ENCODE data around the gene MSRB3. TPM values are rescaled to one million over a fixed set of nuclear protein-coding genes. Genes with fewer than 3 reads are reported as not detected.

MSRB3 gene
- total RNA-seq, 2 donors from 2014 or later: 1.2 to 2.1 TPM

- H3K4me1 Mint-ChIP-seq: peaks cover 5% of the 10 kb centered on the region
- H3K36me3 Mint-ChIP-seq (ENCODE audit: low read depth): no peaks in the 10 kb centered on the region
- H3K27ac ChIP-seq (ENCODE audit: low read depth, low read length): no peak overlapping the region
- DNase-seq: no peak
- peaks cover 4% of the 10 kb centered on the region for H3K4me1 ChIP-seq (ENCODE audit: control insufficient read depth, insufficient read depth, low read length)
- H3K27me3 ChIP-seq (ENCODE audit: control insufficient read depth, insufficient read depth, low read length, poor library complexity, severe bottlenecking): no peaks in the 10 kb centered on the region
- no peak overlapping the region for H3K9ac ChIP-seq (ENCODE audit: extremely low read depth, low read length, poor library complexity, severe bottlenecking)
- no peak overlapping the region for H3K4me3 ChIP-seq (ENCODE audit: low read length)
- WGBS, 2 experiments (ENCODE audit: insufficient coverage in 1 of 2, insufficient read length in 1 of 2): 80 to 87% methylated on average over 2 of the region's 2 CpGs
- H3K27ac Mint-ChIP-seq: no peak overlapping the region
- H3K4me3 Mint-ChIP-seq: no peak overlapping the region
- no peaks in the 10 kb centered on the region for H3K9me3 ChIP-seq (ENCODE audit: control insufficient read depth, low read length)
- H3K36me3 ChIP-seq (ENCODE audit: control insufficient read depth, insufficient read depth, low read length): no peaks in the 10 kb centered on the region
- peaks cover 11% of the 10 kb centered on the region for H3K27me3 Mint-ChIP-seq (ENCODE audit: insufficient read depth)
- H3K9me3 Mint-ChIP-seq: no peaks in the 10 kb centered on the region
- no peak for TF ChIP-seq CTCF (conservative IDR thresholded peaks at IDR 0.05)
These were observed 218.1 kb downstream of the MSRB3 start for GRCh38 chr12:65496617-65497016.

GRCh38 chr12:65497660-65498059, 219.2 kb downstream of the MSRB3 start:
- H3K27ac Mint-ChIP-seq: no peak overlapping the region
- H3K36me3 ChIP-seq (ENCODE audit: control insufficient read depth, insufficient read depth, low read length): no peaks in the 10 kb centered on the region
- no peak overlapping the region for H3K4me3 ChIP-seq (ENCODE audit: low read length)
- H3K27me3 ChIP-seq (ENCODE audit: control insufficient read depth, insufficient read depth, low read length, poor library complexity, severe bottlenecking): no peaks in the 10 kb centered on the region
- no peak overlapping the region for H3K27ac ChIP-seq (ENCODE audit: low read depth, low read length)
- no peaks in the 10 kb centered on the region for H3K9me3 Mint-ChIP-seq
- DNase-seq: no peak
- H3K9me3 ChIP-seq (ENCODE audit: control insufficient read depth, low read length): no peaks in the 10 kb centered on the region
- no peak overlapping the region for H3K4me3 Mint-ChIP-seq
- WGBS, 2 experiments (ENCODE audit: insufficient coverage in 1 of 2, insufficient read length in 1 of 2): 83 to 100% methylated on average over 3 to 4 of the region's 4 CpGs
- no peak for TF ChIP-seq CTCF (conservative IDR thresholded peaks at IDR 0.05)
- H3K4me1 ChIP-seq (ENCODE audit: control insufficient read depth, insufficient read depth, low read length): peaks cover 4% of the 10 kb centered on the region
- H3K4me1 Mint-ChIP-seq: peaks cover 5% of the 10 kb centered on the region
- H3K36me3 Mint-ChIP-seq (ENCODE audit: low read depth): no peaks in the 10 kb centered on the region
- H3K9ac ChIP-seq (ENCODE audit: extremely low read depth, low read length, poor library complexity, severe bottlenecking): no peak overlapping the region
- peaks cover 11% of the 10 kb centered on the region for H3K27me3 Mint-ChIP-seq (ENCODE audit: insufficient read depth)

- no peaks in the 10 kb centered on the region for H3K36me3 Mint-ChIP-seq (ENCODE audit: low read depth)
- H3K27ac ChIP-seq (ENCODE audit: low read depth, low read length): no peak overlapping the region
- 93 to 95% methylated on average over 7 of the region's 7 CpGs for WGBS, 2 experiments (ENCODE audit: insufficient coverage in 1 of 2, insufficient read length in 1 of 2)
These were observed 220.7 kb downstream of the MSRB3 start for GRCh38 chr12:65499167-65499566.

More at GRCh38 chr12:65499167-65499566, 220.7 kb downstream of the MSRB3 start:
- Mint-ChIP-seq H3K4me1 (peaks cover 5% of the 10 kb centered on the region), H3K27ac (no peak overlapping the region), H3K27me3 (ENCODE audit: insufficient read depth) (peaks cover 11% of the 10 kb centered on the region), H3K4me3 (no peak overlapping the region), H3K9me3 (no peaks in the 10 kb centered on the region)
- no peak for TF ChIP-seq CTCF (conservative IDR thresholded peaks at IDR 0.05)
- peaks cover 4% of the 10 kb centered on the region for H3K4me1 ChIP-seq (ENCODE audit: control insufficient read depth, insufficient read depth, low read length)
- DNase-seq: no peak
- H3K27me3 ChIP-seq (ENCODE audit: control insufficient read depth, insufficient read depth, low read length, poor library complexity, severe bottlenecking): no peaks in the 10 kb centered on the region
- no peaks in the 10 kb centered on the region for H3K36me3 ChIP-seq (ENCODE audit: control insufficient read depth, insufficient read depth, low read length)
- H3K9me3 ChIP-seq (ENCODE audit: control insufficient read depth, low read length): no peaks in the 10 kb centered on the region
- no peak overlapping the region for H3K4me3 ChIP-seq (ENCODE audit: low read length)
- H3K9ac ChIP-seq (ENCODE audit: extremely low read depth, low read length, poor library complexity, severe bottlenecking): no peak overlapping the region

Data from endodermal cell (in vitro differentiated cells).